GM21515 (cell line): Measurements from ENCODE around the gene MYO1D.

Experiments used
- ATAC-seq: cut with Tn5 transposase; IDR thresholded peaks from one replicate; pipeline ENCODE4 v1.9.1; 2021; ENCODE audit not compliant: unreplicated experiment

The MYO1D gene

DNA sequence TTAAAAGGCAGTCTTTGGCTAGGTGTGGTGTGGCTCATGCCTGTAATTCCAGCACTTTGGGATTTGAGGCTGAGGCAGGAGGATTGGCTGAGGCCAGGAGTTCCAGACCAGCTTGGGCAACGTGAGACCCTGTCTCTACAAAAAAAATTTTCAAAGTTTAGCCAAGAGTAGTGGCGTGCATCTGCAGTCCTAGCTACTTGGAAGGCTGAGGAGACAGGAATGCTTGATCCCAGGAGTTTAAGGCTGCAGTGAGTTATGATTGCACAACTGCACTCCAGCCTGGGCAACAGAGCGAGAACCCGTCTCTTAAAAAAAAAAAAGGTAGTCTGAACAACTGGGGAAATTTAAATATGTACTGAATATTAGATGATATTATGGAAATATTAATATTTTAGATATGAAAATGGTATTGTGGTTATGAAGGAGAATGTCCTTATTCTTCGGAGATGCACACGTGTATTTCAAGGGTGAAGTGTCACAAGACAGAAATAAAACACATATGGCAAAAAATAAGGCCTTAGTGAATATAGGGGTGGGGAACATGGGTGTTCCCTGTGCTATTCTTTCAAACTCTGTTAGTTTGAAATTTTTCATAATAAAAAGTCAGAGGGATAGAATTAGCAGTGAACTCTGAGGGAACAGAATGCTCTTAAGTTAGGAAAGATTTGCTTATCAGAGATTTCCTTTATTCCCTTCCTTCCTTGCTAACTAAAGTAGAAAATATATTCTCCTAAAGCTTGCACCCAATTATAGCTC lies 245.4 kb downstream of the MYO1D start:
- no peak for ATAC-seq

DNA sequence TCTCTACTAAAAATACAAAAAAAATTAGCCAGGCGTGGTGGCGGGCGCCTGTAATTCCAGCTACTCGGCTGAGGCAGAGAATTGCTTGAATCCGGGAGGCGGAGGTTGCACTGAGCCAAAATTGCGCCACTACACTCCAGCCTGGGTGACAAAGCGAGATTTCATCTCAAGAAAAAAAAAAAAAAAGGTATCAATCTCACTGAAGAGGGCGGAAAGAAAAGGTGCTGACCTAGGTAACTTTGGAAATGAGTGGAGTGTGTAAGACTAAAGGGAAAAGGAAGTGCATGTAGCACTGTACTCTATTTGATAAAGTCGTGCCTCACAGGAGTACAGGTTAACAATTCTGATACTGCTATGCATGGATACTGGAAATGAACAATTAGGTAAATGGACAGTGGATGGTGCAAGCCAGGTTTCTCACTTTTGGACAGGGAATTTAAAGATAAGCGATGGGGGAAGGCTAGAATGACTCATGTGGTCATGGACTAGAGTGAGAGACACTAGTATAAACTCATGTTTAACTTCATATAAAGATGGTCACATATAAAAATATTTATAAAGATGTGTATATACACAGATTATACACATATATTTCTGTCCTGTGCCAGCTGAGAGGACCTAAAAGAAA lies 247.2 kb downstream of the MYO1D start:
- no peak for ATAC-seq

DNA sequence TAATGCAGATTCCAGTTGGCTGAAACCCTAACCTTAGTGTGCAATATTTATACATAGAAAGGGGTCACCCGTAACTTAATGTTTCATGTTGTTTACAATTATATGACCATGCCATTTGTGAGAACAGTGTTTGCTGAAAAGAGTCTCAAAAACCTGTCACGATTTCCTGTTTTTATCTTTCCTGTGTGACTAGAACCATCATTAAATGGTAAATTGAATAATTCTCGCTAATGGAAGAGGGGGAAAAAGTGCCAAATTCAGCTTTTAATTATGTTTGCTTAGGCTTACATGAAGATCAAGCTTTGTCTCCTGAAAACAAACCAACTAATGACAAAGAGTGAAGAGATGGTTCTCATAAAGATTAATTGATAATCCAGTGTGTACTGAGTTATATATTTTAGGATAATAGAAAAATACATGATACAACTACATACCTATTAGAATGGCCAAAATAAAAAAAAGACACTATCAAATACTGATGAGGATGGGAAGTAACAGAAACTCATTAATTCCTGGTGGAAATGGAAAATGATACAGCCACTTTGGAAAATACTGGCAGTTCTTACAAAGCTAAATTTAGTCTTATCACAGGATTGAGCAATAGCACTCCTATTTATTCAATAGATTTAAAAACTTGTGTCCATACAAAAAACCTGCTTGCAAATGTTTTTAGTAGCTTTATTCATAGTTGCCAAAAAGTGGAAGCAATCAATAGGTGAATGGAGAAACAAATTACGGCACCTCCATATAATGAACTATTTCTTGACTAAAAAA lies 248.5 kb downstream of the MYO1D start:
- no peak for ATAC-seq

DNA sequence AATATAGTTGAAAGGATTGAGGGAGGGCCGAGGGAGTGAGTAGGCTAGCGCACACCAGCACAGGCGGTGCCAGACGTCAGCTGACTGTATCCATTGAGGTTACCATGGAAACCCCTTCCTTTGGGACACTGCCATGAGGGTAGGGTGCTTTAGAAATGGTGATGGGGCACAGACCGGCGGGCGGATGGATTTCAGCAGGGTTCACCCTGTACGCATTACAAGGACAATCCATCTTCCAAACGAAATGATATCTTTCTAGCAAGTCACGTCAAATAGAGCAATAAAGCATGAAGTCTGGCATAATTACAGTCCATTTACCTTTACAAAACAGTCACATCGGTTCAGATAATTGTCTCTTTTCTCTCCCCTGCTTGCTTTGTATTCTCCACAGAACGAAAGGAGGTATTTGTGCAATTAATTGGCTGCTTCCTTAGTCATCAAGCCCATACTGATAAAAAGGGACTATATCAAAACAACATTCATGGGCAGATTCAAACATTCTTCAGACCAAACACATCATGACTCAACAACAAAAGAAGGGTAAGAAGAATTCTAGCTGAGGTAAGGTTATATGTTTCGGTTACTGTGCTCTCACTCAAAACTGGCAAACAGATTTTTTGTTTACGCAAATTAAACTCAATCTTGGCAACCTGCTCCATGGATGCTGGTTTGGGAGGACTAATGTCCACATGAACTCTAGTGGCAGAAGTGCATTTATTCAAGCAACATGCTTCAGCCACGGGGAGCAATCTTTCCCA lies 249.5 kb downstream of the MYO1D start:
- ATAC-seq = no peak

DNA sequence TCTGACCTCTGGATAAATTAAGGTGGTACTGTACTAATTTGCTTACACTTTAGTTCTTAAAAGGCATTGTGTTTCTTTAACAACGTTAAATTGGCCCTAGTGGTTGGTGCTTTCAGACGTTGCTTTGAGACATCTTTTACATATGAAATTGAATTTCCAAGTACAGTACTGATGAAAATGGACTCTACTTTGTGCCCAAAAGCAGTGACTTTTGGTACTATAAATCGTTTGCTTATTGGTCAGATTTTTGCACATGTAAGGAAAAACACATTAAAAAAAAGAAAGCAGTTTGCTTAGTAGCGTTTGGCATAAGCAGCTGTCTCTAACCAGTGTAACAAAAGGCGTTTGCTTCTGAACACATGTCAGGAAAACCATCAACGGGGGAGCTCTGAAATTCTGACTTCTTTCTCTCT lies 250.5 kb downstream of the MYO1D start:
- no peak for ATAC-seq

DNA sequence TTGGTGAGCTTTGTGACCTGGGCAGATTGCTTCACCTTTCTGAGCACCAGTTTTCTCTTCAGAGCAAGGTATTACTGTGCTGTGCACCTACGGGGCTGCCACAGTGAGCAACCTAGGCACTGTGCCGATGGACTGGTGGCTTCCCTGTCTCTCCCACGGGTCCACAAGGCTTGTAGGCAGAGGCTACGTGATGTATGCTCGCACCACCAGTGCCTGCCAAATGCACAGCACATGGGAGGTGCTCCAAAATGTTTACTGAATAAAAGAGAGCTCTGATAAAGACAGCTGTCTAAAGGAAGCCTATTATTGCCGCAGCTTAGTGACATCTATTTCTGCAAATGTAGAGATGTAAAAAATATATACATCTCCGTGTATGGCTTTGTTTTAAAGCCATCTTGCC lies 251.0 kb downstream of the MYO1D start:
- ATAC-seq = no peak

DNA sequence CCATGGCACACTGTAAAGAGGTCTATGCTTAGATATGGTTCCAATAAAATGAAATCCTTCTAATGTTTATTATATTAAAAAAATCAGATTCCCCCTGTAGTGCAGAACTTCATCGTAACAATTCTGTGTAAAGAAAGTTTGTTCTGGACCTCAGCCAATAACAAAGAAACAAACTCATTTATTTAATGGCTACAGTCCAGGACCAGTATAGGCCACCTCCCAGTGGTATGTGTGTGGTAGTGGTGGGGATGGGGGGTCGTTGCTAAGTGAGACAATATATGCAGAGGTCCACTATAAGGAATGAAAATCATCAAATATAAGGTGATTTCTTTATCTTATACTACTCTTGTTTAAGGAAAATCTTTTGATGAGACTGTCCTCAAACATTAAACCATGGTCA lies 253.7 kb downstream of the MYO1D start:
- ATAC-seq = no peak

DNA sequence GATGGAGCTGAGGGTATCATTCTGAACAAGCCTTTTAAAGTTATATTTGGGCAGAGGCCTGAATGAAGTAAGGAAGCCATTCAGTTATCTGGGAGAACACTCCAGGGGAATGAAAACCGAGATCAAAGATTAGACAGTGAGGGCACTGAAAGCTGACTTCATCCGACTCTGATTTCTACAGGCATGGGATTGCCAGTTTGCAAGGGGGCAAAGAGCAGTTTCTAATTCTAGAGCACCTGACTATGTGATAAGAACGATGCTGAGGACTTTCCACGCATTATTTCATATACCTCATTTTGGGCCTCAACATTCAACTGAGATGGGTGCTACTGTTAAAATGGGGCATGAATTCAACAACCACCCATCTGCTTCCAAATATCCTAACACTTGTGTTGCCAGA lies 254.4 kb downstream of the MYO1D start:
- no peak for ATAC-seq

DNA sequence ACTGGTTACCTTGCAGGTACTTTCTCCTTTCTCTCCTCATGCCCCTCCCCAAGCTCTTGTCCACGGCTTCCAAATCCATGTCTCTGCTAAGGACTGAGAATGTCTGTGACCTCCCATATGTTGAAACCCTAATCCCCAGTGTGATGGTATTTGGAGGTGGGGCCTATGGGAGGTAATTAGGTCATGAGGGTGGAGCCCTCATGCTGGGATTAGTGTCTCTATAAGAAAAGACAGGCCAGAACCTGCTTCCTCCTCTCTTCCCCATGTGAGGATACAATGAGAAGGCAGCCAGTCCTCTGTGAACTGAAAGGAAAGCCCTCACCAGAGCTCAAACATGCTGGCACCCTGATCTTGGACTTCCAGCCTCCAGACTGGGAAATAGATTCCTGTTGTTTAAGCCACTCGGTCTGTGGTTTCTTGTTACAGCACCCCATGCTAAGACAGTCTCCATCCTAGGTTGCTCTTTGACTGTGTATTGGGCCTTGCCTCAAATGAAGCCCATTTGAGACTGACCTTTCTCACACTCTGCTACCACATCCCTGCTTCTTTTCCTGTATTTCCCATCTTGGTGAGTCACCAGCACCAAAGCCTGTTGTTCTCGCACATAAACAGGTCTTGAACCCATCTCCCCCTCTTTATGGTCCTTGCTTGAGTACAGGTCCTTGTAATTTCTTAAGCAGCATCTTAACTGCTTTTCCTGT lies 255.2 kb downstream of the MYO1D start:
- ATAC-seq = no peak

DNA sequence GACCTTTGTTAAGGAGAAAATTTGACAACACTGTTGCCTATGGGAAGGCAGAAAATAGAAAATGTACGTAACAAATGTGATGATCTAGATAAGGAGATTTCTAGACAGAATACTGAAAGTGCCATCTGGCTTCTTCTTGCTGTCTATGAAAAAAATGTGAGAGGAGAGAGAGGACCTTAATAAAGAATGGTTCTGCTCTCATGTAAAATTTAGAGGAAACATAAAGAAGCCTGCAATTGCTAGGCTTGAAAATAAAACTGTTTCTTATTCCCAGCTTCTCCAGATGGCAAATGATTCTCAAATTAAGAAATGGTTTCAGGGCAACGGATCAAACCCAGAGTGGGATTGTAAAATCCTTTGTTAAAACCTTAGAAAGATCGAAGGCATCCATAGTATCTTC lies 261.6 kb downstream of the MYO1D start:
- ATAC-seq = no peak

DNA sequence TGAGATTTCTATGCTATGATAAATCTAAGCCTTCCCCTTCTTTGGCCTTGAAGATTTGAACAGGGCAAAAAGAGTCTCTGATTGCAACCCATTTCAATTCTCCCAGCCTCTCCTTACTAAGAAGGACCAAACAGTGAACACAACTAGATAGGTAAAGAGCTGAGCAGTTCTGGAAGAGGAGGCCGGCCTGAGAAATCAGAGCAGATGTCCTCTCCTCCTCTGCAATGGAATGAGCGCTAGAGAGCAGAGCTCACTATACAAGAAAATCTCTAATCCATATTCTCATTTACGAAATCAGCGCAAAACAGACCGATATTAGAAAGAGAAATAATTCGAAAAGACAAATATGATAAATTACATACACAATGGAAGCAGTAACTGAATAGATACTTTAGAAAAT lies 266.0 kb downstream of the MYO1D start:
- ATAC-seq = no peak

DNA sequence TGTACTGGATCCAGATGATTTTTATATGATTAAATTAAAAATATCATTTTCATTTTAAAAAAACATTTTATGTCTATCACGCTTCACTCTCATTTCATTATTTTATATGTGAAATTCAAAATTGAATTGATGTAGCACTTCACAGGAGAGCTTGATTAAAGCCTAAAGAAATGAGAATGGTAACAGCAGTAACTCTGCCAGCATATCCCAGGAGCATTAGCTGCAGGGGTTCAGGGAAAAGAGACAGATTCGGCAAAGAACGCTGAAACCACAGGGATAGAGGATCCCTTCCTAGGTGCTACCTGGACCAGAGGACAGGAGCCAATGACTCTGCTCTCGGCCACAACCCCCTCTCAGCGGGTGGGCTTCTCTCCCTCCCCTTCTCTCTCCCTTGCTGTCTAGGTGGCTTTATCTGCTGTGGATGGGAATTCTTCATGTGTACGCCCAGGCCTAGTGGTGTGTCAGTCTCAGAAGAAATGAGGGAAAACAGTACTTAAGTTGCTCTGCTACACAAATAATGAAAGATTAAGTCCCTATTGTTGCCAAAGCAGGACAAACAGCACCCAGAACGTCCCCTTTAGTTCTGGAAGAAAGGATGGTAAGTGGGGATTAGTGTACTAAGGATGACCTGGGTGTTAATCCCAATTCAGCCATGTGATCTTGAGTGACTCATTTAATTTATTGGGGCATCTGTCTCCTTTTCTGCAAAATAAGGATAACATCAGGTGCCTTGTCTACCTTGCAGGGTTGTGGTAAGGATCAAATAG lies 266.9 kb downstream of the MYO1D start:
- ATAC-seq = no peak

DNA sequence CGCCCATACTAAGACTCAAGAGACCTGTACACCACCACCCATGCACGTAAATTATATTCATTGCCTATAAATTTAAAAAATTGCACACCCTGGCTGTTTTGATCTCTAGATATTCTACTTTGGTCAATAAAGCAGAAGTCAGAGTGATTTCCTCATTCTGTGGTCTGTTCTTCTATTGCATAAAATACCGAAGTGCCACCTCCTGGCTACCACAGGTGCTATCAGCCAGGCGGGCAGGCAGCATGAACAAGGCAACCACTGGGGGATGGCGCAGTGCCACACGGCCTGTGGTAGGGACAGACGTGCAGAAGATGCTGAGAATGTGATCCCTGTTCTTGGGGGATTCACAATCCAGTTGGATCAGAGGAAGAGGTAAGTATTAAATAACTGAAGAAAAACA lies 267.8 kb downstream of the MYO1D start:
- no peak for ATAC-seq

DNA sequence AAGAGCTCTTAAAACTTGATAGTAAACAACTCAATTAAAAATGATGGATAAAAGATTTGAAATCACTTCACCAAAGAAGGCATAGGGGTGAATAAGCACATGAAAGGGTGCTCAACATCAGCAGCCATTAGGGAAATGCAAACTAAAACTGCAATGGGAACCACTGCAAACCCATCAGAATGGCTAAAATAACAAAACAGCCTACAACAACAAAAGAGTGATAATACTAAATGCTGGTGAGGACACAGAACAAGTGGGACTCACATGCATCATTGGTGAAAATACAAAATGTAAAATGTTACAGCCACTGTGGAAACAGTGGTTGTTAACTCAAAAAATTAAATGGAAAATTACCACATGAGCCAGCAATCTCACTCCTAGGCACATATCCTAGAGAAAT lies 268.7 kb downstream of the MYO1D start:
- ATAC-seq = no peak

DNA sequence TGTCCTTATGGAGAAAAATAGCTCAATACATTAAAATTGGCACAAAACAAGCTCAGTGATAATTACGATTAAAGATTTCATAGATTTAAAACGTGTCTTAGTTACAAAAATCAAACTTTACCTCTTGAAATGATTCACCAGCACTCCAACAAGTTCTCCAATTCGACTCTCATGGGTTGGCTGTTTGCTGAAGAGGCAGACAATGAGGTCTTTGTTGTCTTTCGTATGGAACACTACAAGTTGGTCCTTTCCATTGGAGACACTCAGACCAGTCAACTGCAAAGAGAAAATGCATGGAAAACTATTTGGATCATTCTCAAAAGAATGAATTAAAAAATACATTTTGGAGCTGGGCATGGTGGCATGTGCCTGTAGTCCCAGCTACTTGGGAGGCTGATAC lies 272.0 kb downstream of the MYO1D start:
- ATAC-seq = no peak

DNA sequence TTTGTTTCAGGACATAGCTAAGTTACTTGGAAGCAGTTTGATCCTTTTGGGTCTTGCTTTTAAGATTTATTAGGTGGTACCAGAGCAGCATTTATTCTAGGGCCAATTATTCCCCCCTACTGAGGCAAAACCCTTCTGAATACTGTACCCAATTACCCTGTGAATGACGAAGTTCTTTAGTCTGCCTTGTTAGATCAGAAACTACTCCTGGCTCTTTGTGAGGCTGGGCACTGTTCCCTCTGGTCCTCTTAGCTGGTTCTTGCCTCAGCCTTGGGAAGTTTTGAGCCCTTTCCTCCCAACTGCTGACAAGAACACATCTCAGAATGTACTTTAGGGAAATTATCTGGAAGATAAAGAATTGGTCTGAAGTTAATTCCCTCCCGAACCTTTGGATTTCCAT lies 274.5 kb downstream of the MYO1D start:
- no peak for ATAC-seq

DNA sequence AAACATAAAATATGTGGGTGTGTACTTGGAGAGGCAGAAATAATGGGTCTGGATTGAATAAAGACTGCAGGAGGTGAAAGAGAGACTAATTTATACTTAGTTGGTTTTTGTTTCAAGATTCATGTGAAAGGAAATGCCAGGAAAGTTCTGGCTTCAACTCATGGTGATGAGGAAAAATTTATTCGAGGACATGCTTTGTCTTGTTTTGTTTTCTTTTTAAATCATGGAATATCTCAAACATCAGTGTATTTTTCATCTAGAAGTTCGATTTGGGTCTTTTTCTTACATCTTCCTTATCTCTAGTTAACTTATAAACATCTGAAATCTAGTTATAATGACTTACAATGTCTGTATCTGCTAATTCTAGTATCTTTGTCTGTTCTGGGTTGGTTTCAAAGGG lies 275.1 kb downstream of the MYO1D start:
- no peak for ATAC-seq

DNA sequence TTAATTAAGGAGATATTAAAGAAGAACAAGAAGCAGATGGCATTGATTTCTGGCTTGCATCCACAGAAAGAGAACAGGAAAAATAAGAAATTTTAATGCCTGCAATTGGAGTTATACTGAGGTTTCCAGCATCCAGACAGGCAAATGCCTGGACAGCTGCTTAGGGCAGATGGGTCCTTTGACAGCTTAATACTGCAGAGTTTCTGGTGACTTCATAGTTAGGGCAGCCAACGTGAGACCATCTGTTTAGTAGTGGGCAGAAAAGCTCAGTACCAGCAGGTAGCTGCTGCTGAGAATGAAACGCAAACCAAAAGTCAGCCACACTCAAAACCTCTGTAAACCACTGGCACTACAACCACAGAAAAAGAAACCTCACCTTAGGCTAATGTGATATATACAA lies 280.3 kb downstream of the MYO1D start:
- no peak for ATAC-seq

DNA sequence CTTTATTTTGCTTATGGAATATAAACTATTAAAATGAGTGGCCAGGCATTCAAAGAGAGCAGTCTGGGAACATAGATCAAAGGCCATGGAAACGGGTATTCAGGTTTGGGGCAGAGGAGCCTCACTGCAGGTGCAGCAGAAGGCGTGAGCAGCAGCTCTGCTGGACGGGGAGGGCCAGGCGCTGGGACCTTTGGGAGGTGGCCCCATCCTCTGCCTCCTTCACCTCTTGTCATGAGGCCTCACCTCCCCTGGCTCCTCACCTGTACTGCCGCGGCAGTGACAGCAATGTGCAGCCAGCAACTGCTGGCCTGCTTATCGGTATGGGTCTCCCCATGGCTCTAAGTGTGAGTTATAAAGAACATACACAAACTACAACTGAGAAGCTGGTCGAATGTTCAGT lies 280.7 kb downstream of the MYO1D start:
- no peak for ATAC-seq

DNA sequence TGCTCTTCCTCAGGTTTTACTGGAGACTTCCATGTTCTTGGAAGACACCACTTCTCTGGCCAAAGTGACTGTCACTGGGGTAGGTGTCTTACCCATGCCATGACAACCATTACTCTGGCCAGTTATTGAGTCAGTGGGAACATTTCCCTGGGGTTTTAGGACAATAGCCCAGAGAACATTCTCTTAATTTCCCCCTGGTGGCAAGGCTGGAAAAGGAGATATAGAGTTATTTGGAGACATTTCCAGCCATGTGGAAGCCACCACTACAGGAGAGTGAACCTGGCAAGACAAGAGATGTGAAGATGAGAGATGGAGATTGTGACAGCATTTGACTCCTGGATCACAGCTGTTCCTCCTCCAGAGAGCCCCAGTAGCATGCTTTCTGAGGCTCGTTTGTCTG lies 283.9 kb downstream of the MYO1D start:
- ATAC-seq = no peak
